ENCODE measurements around the gene PPARG.

Gene PPARG

GRCh38 chr3:12399226-12399625 lies 110.4 kb downstream of the PPARG start:
- in situ Hi-C loops (cut with MboI; ENCODE audit: low sequenced_read_pairs, unreplicated experiment), result no loop called here
- DNase-seq (ENCODE audit: low spot score), result no peak
- TF ChIP-seq CTCF (IDR thresholded peaks at IDR 0.05; ENCODE audit: borderline replicate concordance, control extremely low read depth, extremely low read depth, insufficient read depth, missing control alignments), result no peak

GRCh38 chr3:12400616-12401194 lies 111.8 kb downstream of the PPARG start:
- TF ChIP-seq CTCF (IDR thresholded peaks at IDR 0.05; ENCODE audit: borderline replicate concordance, control extremely low read depth, extremely low read depth, insufficient read depth, missing control alignments), result no peak
- in situ Hi-C loops (cut with MboI; ENCODE audit: low sequenced_read_pairs, unreplicated experiment), result no loop called here
- DNase-seq (ENCODE audit: low spot score), result no peak

- no peak for TF ChIP-seq CTCF (IDR thresholded peaks at IDR 0.05; ENCODE audit: borderline replicate concordance, control extremely low read depth, extremely low read depth, insufficient read depth, missing control alignments)
- no peak for DNase-seq (ENCODE audit: low spot score)
- in situ Hi-C loops (cut with MboI; ENCODE audit: low sequenced_read_pairs, unreplicated experiment), result no loop called here
These were observed 112.3 kb downstream of the PPARG start for GRCh38 chr3:12401208-12401607.

- no peak for TF ChIP-seq CTCF (IDR thresholded peaks at IDR 0.05; ENCODE audit: borderline replicate concordance, control extremely low read depth, extremely low read depth, insufficient read depth, missing control alignments)
- DNase-seq (ENCODE audit: low spot score), result no peak
- in situ Hi-C loops (cut with MboI; ENCODE audit: low sequenced_read_pairs, unreplicated experiment), result no loop called here
These were observed 116.8 kb downstream of the PPARG start for GRCh38 chr3:12405432-12406272.

GRCh38 chr3:12408984-12409683 lies 120.3 kb downstream of the PPARG start:
- DNase-seq (ENCODE audit: low spot score), result no peak
- TF ChIP-seq CTCF (IDR thresholded peaks at IDR 0.05; ENCODE audit: borderline replicate concordance, control extremely low read depth, extremely low read depth, insufficient read depth, missing control alignments), result no peak
- in situ Hi-C loops (cut with MboI; ENCODE audit: low sequenced_read_pairs, unreplicated experiment), result no loop called here

- in situ Hi-C loops (cut with MboI; ENCODE audit: low sequenced_read_pairs, unreplicated experiment), result no loop called here
These were observed 121.1 kb downstream of the PPARG start for GRCh38 chr3:12409684-12410596.

More at GRCh38 chr3:12409684-12410596, 121.1 kb downstream of the PPARG start:
- no peak for TF ChIP-seq CTCF (IDR thresholded peaks at IDR 0.05; ENCODE audit: borderline replicate concordance, control extremely low read depth, extremely low read depth, insufficient read depth, missing control alignments)
- no peak for DNase-seq (ENCODE audit: low spot score)
